Medulla oblongata (tissue), 1 donor: ENCODE data around the gene DCC.
A peak's percentile ranks its signal among the peaks of the same experiment; 100 is the strongest.

Experiments used
- DNase-seq: peaks from one replicate; pipeline ENCODE4 v3.0.0-alpha.2; 2015; ENCODE audit errors: extremely low spot score

Gene DCC

DNA sequence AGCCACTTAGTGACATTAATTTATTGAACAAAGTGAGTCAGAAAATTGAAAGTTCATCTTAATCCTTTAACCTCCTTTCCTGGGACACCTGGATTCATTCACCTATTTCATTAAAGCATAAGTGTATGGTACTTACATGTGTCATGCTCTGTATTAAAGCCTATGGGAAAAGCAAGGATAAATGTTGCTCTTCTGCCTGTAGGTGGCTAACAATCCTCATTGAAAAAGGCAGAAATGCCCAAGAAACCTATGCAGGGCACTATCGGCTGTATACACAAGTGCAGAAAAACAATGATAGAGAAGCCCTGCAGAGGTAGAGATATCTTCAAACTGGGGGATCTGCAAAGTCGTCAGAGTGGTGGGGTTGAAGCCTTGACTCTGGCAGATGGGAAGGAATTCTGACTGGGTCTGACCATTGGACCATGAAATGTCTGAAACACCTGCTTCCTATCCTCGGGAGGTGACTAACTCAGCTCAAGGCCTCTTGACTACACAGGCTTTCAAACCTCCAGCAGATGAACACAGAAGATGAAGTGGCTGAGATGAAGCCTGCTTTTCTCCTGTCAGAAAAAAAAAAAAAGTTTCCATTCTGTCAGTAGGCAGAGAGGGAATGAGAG lies 83.1 kb downstream of the DCC start:
- DNase-seq = peak; percentile 17

DNA sequence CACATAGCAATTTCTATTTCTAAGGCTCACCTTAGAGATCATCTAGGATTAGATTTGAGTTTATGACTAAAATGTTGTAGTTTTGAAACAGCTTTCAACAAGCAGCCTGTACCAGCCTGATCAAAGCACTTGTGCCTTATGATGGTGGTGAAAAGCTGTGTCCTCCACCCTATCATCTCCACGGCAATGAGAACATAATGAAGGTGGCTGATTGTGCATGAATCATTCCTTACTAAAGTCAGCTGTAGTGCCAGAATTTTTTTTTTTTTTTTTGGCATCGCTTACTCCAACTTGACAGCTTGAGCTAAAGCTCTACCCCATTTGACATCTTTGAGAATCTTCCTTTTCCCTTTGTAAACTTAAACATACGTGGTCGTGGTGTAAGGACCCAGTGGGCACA lies 86.0 kb downstream of the DCC start:
- no peak for DNase-seq

GRCh38 chr18:52426462-52426861 lies 86.5 kb downstream of the DCC start:
- DNase-seq = no peak

DNA sequence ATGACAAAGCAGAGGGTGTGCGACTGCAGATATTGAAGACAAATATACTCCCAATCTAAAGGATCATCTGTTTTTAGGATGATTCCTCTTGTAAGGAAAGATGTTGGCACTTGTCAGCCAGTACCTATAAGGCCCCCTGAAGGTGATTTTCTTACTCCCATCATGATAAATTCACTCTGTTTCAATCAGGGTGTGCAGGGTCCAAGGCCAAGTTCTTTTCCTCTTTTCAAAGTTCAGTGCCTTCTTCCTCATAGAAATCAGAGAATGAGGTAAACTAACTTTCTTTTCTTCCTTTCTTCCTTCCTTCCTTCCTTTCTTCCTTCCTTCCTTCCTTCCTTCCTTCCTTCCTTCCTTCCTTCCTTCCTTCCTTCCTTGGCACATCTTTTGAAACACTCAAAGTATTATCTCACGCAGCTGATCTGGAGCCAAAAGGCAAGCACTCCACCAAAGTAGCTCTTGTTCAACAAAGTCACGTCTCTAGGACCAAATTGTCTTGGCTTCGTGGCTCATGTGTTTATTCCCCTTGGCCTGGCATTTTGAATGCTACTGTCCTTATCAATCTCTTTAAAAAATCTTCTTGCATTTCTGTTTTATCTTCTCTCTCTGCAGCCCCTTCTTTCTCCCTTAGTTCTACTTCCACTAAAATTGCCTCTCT lies 87.7 kb downstream of the DCC start:
- no peak for DNase-seq

DNA sequence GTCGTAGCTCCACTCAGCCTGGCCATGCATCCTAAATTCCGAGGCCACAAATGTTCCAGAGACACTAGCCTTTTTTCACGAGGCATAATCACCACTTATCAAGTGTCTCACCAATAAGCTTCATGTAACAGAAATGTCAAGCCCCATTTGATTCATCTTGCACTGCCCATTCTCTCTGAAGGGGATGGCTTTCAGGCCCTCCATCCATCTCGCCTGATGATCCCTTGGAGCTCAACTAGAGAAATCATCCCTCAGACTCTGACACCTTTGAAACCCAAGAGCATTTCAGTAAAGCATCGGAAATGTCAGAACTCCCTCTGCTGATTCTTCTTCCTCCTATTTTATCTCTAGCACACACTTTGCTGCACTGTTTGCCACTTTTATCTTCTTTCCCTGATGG lies 91.7 kb downstream of the DCC start:
- DNase-seq = peak; percentile 40

DNA sequence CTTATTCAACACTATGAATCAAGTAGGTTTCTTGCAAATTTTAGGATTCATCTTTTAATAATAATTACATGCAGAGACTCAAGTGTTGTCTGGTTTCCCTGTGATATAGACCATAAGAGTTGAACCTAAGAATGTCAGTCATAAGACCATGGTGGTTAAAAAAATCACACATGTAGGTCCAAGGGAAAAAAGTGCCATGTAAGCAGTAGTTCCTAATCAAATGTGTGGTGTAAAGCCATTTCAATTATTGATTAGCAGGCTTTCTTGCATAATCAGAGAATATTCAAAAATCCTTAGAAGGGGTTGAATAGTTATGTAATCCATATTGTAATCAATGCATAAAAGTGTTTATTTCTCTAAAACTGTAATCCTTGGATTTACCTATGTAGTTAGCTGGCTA lies 93.8 kb downstream of the DCC start:
- DNase-seq = no peak

DNA sequence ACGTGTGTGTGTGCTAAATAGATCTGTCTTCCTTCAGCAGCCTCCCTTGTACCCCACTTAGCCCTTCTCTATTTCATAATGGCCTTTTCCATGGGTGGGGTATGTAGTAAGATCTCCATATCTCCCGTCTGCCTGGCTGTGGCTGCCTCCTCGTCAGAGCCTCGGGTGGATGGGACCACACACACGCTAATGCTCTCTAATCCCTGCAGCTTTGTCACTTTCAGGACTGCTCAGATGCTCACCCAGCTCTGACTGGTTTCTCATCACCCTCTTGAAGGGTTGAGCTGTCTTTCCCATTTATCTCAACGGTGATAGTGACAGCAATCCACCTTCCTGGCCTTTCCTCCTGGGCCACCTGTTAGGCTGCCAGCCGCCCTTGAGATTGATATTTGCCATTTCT lies 95.3 kb downstream of the DCC start:
- no peak for DNase-seq

DNA sequence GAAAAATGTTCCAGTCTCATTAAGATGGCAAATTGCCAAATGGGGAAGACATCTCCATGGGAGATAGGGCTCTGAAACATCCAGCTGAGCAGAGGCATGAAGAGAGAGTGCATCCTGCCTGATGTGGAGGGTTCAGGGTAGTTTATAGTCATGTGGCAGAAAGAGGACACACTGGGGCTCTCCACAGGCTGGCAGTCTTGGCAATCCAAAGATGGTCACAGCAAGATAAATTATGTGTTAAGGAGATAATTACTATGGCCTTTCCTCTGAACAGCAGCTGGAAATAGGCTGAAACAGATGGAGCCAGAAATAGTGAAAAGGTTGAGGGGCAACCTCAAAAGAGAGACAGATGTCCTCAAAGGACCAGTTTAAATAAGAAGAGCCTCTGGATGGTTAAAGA lies 97.2 kb downstream of the DCC start:
- no peak for DNase-seq

DNA sequence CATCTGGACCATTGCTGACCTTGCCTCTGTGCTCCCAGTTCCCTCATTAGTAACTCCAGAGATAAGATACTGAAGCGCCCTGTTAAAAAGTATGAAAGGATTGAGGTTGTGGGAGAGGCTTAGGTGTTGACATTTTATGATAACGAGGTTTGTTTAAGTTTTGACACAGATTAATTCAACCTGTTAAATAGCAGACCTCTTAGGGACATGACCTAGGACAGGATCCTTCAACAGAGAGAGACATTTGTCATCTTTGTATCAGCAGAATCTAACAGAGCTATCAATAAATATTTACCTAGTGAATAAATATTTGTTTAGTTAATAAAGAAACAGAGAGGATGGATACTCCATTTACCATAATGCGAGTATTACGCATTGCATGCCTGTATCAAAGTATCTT lies 99.5 kb downstream of the DCC start:
- DNase-seq = no peak

GRCh38 chr18:52441794-52442193 lies 101.8 kb downstream of the DCC start:
- no peak for DNase-seq

- no peak for DNase-seq
These were observed 102.7 kb downstream of the DCC start for GRCh38 chr18:52442686-52443085.

DNA sequence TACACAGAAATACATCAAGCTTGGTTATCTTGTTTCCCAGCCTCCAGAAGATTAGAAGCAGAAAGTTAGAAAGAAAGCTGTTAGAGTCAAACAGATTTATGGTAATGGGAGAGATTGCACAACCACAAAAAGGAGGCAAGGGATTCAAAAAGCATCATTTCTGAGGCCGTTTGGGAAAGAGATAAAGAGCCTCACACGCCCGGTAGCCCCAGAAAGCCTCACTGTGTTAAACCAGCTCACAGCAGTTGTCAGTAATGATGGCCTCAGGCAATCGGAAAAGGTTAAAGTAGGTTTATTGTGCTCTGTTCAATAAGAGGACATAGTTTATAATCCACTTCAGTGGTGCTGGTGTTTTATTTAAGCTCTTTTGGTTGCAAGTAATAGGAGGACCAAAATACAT lies 111.3 kb downstream of the DCC start:
- no peak for DNase-seq

- no peak for DNase-seq
These were observed 111.9 kb downstream of the DCC start for GRCh38 chr18:52451851-52452250.

DNA sequence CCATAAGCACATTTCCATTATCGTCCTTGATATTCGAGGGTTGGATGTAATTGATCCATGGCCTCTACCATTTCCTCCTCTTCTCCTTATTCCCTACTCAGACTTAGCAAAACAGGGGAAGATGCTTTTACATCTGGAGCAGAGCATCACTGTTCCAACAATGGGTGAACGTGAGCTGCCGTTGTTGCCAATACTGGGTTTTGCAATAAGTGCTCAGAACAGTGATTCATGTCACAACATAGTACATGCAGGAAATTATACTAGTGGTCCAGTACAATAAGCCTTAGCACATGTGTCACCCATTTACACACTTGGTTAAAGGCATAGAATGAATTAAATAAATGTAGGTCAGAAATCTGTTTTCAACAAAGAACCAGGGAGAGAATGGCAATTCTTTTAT lies 112.4 kb downstream of the DCC start:
- no peak for DNase-seq

GRCh38 chr18:52459890-52460289 lies 119.9 kb downstream of the DCC start:
- no peak for DNase-seq

DNA sequence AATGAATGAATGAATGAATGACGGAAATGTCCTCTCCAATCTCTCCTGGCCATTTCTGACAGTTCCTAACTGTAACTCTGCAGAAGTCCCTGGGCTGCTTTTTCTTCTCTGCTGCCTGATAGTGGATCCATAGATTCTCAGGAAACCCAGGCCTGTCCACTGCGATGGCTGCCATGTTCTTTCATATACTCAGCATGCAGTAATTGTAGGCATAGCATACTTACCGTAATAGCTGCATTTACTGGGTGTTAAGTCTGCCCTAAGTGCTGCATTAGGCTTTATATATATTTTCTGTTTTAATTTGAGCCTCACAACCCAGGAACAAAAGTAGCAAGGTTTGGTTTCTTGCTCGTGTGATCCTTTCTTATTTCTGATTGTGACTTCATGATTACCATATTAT lies 122.9 kb downstream of the DCC start:
- no peak for DNase-seq

GRCh38 chr18:52465391-52465790 lies 125.4 kb downstream of the DCC start:
- no peak for DNase-seq

- DNase-seq = no peak
These were observed 128.5 kb downstream of the DCC start for GRCh38 chr18:52468496-52468895.

- DNase-seq = no peak
These were observed 135.3 kb downstream of the DCC start for GRCh38 chr18:52475325-52475724.

- no peak for DNase-seq
These were observed 141.1 kb downstream of the DCC start for GRCh38 chr18:52481116-52481515.

- DNase-seq = no peak
These were observed 145.0 kb downstream of the DCC start for GRCh38 chr18:52484977-52485376.

DNA sequence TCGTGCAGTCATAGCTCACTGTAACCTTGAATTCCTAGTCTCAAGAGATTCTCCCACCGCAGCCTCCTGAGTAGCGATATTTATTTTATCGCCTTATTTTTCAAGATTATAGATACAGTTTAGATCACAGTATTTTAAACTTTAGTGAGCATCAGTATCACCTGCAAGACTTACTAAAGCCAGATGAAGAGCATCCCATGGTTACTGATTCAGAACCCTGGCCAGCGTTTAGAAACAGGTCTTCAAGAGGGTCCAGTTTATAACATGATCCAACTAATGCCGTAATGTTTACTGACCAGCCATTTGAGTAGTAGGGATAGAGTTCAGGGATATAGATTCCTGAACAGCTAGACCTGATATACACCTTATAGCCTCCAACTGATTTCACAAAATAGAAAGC lies 146.1 kb downstream of the DCC start:
- no peak for DNase-seq

DNA sequence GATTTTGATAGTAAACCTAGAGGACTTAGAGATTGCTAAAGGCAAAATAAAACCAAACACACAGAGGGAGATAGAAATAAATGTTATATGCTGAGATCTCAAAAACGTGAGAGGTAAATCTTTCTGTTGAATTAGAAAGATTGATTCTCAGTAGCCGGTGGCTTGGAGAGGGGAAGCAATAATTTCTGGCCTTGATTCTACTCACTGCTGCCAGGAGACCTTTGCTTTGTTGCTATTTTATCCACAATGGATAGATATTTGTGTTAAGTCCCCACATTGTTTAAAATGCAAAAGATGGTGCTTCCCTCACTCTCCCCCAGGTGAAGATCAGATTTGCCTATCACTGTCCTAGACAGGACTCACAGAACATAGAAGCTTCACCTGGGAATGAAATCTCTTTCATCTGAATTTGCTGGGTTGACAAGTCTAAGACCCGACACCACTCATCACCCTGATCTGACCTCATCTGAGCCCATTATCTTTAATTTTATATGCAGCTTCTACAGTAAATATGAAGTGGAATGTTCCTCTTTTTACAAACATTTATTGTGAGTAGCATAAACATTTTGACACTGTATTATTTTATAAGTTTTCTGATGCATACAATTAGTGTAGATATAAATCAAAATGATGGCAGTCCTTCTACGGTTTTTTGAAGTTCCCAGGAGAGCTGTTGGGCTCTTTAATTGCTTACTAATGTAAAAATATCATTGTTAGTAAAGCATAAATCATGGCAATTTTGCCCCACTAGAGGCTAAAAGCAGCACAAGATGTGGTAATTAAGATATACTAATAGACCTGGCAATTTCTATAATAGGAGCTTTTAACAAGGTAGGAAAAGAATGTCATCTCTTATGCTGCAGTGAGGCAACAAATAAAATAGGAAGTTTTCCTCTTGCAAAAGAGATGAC lies 149.7 kb downstream of the DCC start:
- no peak for DNase-seq
